Adipocyte (in vitro differentiated cells): ENCODE results near the gene HOMER2.
"Not testable (repeated sequence)": the region's sequence is repeated elsewhere in the genome, so short reads cannot be mapped to it uniquely, and the experiment has no call there.

Source experiments
- DNase-seq: peaks from one replicate; pipeline ENCODE4 v3.0.0-alpha.2; 2015; ENCODE audit warnings: low read depth
- H3K27me3 ChIP-seq: replicated peaks from 2 replicates; pipeline ENCODE4 v1.7.0; 2013; ENCODE audit warnings: mild to moderate bottlenecking, low read length, moderate library complexity; ENCODE audit not compliant: control insufficient read depth, insufficient read depth
- H3K36me3 ChIP-seq: 2 replicates; pipeline ENCODE4 v1.7.0; 2013; ENCODE audit warnings: low read length, mild to moderate bottlenecking, moderate library complexity; ENCODE audit not compliant: control insufficient read depth, insufficient read depth, severe bottlenecking
- H3K4me1 ChIP-seq: 2 replicates; pipeline ENCODE4 v1.7.0; 2013; ENCODE audit warnings: mild to moderate bottlenecking, low read length, moderate library complexity; ENCODE audit not compliant: control insufficient read depth, insufficient read depth
- H3K4me3 ChIP-seq: 2 replicates; pipeline ENCODE4 v1.7.0; 2013; ENCODE audit warnings: mild to moderate bottlenecking, low read length, moderate library complexity
- H3K9ac ChIP-seq: 2 replicates; pipeline ENCODE4 v1.7.0; 2013; ENCODE audit warnings: mild to moderate bottlenecking, low read length, moderate library complexity
- H3K9me3 ChIP-seq: 2 replicates; pipeline ENCODE4 v1.7.0; 2013; ENCODE audit warnings: mild to moderate bottlenecking, low read length, moderate library complexity; ENCODE audit not compliant: control insufficient read depth

HOMER2 gene

GRCh38 chr15:82910721-82911120 lies 41.8 kb downstream of the HOMER2 start:
- no peak overlapping the region for H3K9ac ChIP-seq
- no peaks in the 10 kb centered on the region for H3K4me1 ChIP-seq
- peaks cover 26% of the 10 kb centered on the region for H3K9me3 ChIP-seq

GRCh38 chr15:82909080-82909815 lies 43.3 kb downstream of the HOMER2 start:
- peaks cover 26% of the 10 kb centered on the region for H3K9me3 ChIP-seq
- no peak for DNase-seq
- no peak overlapping the region for H3K9ac ChIP-seq
- no peak overlapping the region for H3K4me3 ChIP-seq
- no peaks in the 10 kb centered on the region for H3K4me1 ChIP-seq
- H3K36me3 ChIP-seq = no peaks in the 10 kb centered on the region
- no peaks in the 10 kb centered on the region for H3K27me3 ChIP-seq

More at GRCh38 chr15:82910721-82911120, 41.8 kb downstream of the HOMER2 start:
- no peak for DNase-seq
- Histone ChIP-seq H3K4me3 (no peak overlapping the region), H3K27me3 (no peaks in the 10 kb centered on the region), H3K36me3 (no peaks in the 10 kb centered on the region)

- Histone ChIP-seq H3K9ac (no peak overlapping the region), H3K4me3 (no peak overlapping the region), H3K9me3 (peaks cover 26% of the 10 kb centered on the region), H3K36me3 (no peaks in the 10 kb centered on the region), H3K4me1 (no peaks in the 10 kb centered on the region), H3K27me3 (no peaks in the 10 kb centered on the region)
- no peak for DNase-seq
These were observed 45.2 kb downstream of the HOMER2 start for GRCh38 chr15:82907350-82907749.

GRCh38 chr15:82904574-82904973 lies 47.9 kb downstream of the HOMER2 start:
- DNase-seq = no peak
- Histone ChIP-seq H3K9me3 (peaks cover 23% of the 10 kb centered on the region), H3K4me3 (no peak overlapping the region), H3K4me1 (no peaks in the 10 kb centered on the region), H3K36me3 (no peaks in the 10 kb centered on the region), H3K27me3 (peaks cover 6% of the 10 kb centered on the region), H3K9ac (no peak overlapping the region)

GRCh38 chr15:82903511-82903910 lies 49.0 kb downstream of the HOMER2 start:
- peaks cover 6% of the 10 kb centered on the region for H3K27me3 ChIP-seq
- H3K4me1 ChIP-seq = no peaks in the 10 kb centered on the region
- DNase-seq = no peak
- H3K4me3 ChIP-seq = no peak overlapping the region
- H3K9ac ChIP-seq = no peak overlapping the region
- H3K9me3 ChIP-seq = peaks cover 13% of the 10 kb centered on the region
- H3K36me3 ChIP-seq = no peaks in the 10 kb centered on the region

- peaks cover 6% of the 10 kb centered on the region for H3K27me3 ChIP-seq
- DNase-seq = no peak
These were observed 51.3 kb downstream of the HOMER2 start for GRCh38 chr15:82901114-82901805.

GRCh38 chr15:82900511-82901060 lies 51.9 kb downstream of the HOMER2 start:
- Histone ChIP-seq H3K4me3 (no peak overlapping the region), H3K9ac (no peak overlapping the region), H3K9me3 (no peaks in the 10 kb centered on the region), H3K27me3 (peaks cover 6% of the 10 kb centered on the region), H3K36me3 (no peaks in the 10 kb centered on the region), H3K4me1 (no peaks in the 10 kb centered on the region)
- DNase-seq = no peak

More at GRCh38 chr15:82901114-82901805, 51.3 kb downstream of the HOMER2 start:
- no peaks in the 10 kb centered on the region for H3K36me3 ChIP-seq
- H3K4me3 ChIP-seq = no peak overlapping the region
- no peaks in the 10 kb centered on the region for H3K9me3 ChIP-seq
- no peaks in the 10 kb centered on the region for H3K4me1 ChIP-seq
- H3K9ac ChIP-seq = no peak overlapping the region

- peaks cover 6% of the 10 kb centered on the region for H3K27me3 ChIP-seq
- DNase-seq = no peak
- no peak overlapping the region for H3K9ac ChIP-seq
- no peaks in the 10 kb centered on the region for H3K9me3 ChIP-seq
- no peak overlapping the region for H3K4me3 ChIP-seq
- H3K36me3 ChIP-seq = no peaks in the 10 kb centered on the region
- no peaks in the 10 kb centered on the region for H3K4me1 ChIP-seq
These were observed 53.6 kb downstream of the HOMER2 start for GRCh38 chr15:82898961-82899360.

GRCh38 chr15:82895983-82896382 lies 56.5 kb downstream of the HOMER2 start:
- Histone ChIP-seq H3K9me3 (no peaks in the 10 kb centered on the region), H3K36me3 (no peaks in the 10 kb centered on the region), H3K4me3 (no peak overlapping the region), H3K27me3 (no peaks in the 10 kb centered on the region), H3K4me1 (no peaks in the 10 kb centered on the region), H3K9ac (no peak overlapping the region)
- no peak for DNase-seq

- DNase-seq = peak; percentile 16
- H3K4me1 ChIP-seq = no peaks in the 10 kb centered on the region
- H3K9me3 ChIP-seq = no peaks in the 10 kb centered on the region
- H3K4me3 ChIP-seq = no peak overlapping the region
- no peaks in the 10 kb centered on the region for H3K36me3 ChIP-seq
- H3K27me3 ChIP-seq = no peaks in the 10 kb centered on the region
- H3K9ac ChIP-seq = no peak overlapping the region
These were observed 57.5 kb downstream of the HOMER2 start for GRCh38 chr15:82894971-82895520.

- not testable (repeated sequence) for DNase-seq, H3K9me3 ChIP-seq, H3K4me3 ChIP-seq, H3K36me3 ChIP-seq, H3K27me3 ChIP-seq, H3K4me1 ChIP-seq, H3K9ac ChIP-seq
These were observed 59.0 kb downstream of the HOMER2 start for GRCh38 chr15:82893473-82893872.
